K562 (cell line): Measurements from ENCODE around the gene LRIF1. TPM values are rescaled to one million over a fixed set of nuclear protein-coding genes. Genes with fewer than 3 reads are reported as not detected.

Source experiments
- CBFA2T3 ChIP-seq: fragments of 450-650 bp; IDR thresholded peaks from 2 replicates; pipeline ENCODE4 v1.6.1; 2017
- CREBBP ChIP-seq: IDR thresholded peaks from one replicate; pipeline ENCODE4 v1.6.1; 2012; ENCODE audit warnings: low read depth, mild to moderate bottlenecking, control low read depth, inconsistent platforms, low read length
- E4F1 ChIP-seq: fragments of 250-450 bp; sonication (Bioruptor Pico); IDR thresholded peaks from 2 replicates; pipeline ENCODE4 v1.5.0; 2021; ENCODE audit warnings: mild to moderate bottlenecking, borderline replicate concordance
- EP300 ChIP-seq: IDR thresholded peaks from 2 replicates; pipeline ENCODE4 v1.6.1; 2012; ENCODE audit warnings: low read length, improper control_type of control experiment
- HNRNPH1 ChIP-seq: fragments of 200-400 bp; formaldehyde crosslinking; optimal IDR thresholded peaks from 2 replicates; pipeline ENCODE3; 2017; ENCODE audit warnings: low read depth, mild to moderate bottlenecking, low read length, moderate library complexity
- KDM1A ChIP-seq, 2 experiments: fragments of 450-650 bp; IDR thresholded peaks; 2 replicates each; pipeline ENCODE4 v1.6.1; 2016; ENCODE audit warnings: mild to moderate bottlenecking in 2 of 2
- MEF2A ChIP-seq: IDR thresholded peaks from 2 replicates; pipeline ENCODE4 v1.6.1; 2011; ENCODE audit warnings: low read depth, mild to moderate bottlenecking, low read length, moderate library complexity; ENCODE audit not compliant: control insufficient read depth
- NCOR1 ChIP-seq: fragments of 450-650 bp; IDR thresholded peaks from 2 replicates; pipeline ENCODE4 v1.6.1; 2016; ENCODE audit warnings: mild to moderate bottlenecking, moderate library complexity
- PATZ1 ChIP-seq: fragments of 250-450 bp; sonication (Bioruptor Pico); IDR thresholded peaks from 2 replicates; pipeline ENCODE4 v1.5.0; 2020; ENCODE audit warnings: mild to moderate bottlenecking, borderline replicate concordance
- POU5F1 ChIP-seq: fragments of 150-350 bp; IDR thresholded peaks from 2 replicates; pipeline ENCODE4 v1.6.1; 2014; ENCODE audit warnings: borderline replicate concordance, low read length, low read depth, mild to moderate bottlenecking; ENCODE audit not compliant: partially characterized antibody
- PRPF4 ChIP-seq: fragments of 200-400 bp; formaldehyde crosslinking; IDR thresholded peaks from one replicate; pipeline ENCODE4 v1.6.1; 2017; ENCODE audit warnings: low read length, low read depth, mild to moderate bottlenecking; ENCODE audit not compliant: insufficient read depth, poor library complexity, severe bottlenecking
- RBFOX2 ChIP-seq: fragments of 200-400 bp; formaldehyde crosslinking; IDR thresholded peaks from 2 replicates; pipeline ENCODE4 v1.6.1; 2017; ENCODE audit warnings: low read depth, mild to moderate bottlenecking, low read length, moderate library complexity
- RUNX1 ChIP-seq: sonication (generic); IDR thresholded peaks from 2 replicates; pipeline ENCODE4 v1.6.1; 2016; ENCODE audit warnings: antibody characterized with exemption, low read depth
- SMARCA5 ChIP-seq: fragments of 450-650 bp; IDR thresholded peaks from 2 replicates; pipeline ENCODE4 v1.6.1; 2016
- SMC3 ChIP-seq: conservative IDR thresholded peaks from 2 replicates; pipeline ENCODE4 v1.6.1; 2011; ENCODE audit warnings: low read depth, low read length, improper control_type of control experiment; ENCODE audit not compliant: insufficient read depth
- SRSF1 ChIP-seq: fragments of 200-400 bp; formaldehyde crosslinking; IDR thresholded peaks from 2 replicates; pipeline ENCODE4 v1.6.1; 2017; ENCODE audit warnings: mild to moderate bottlenecking, low read depth, low read length, moderate library complexity
- U2AF2 ChIP-seq: fragments of 200-400 bp; formaldehyde crosslinking; optimal IDR thresholded peaks from 2 replicates; pipeline ENCODE3; 2017; ENCODE audit warnings: low read depth, mild to moderate bottlenecking, low read length
- WHSC1 ChIP-seq: IDR thresholded peaks from one replicate; pipeline ENCODE4 v1.6.1; 2012; ENCODE audit warnings: low read length, control low read depth, inconsistent platforms
- ZC3H8 ChIP-seq: fragments of 450-650 bp; IDR thresholded peaks from 2 replicates; pipeline ENCODE4 v1.6.1; 2017
- ZNF644 ChIP-seq: fragments of 200-800 bp; sonication (Bioruptor generic); IDR thresholded peaks from 2 replicates; pipeline ENCODE4 v1.6.1; 2016; ENCODE audit warnings: low read depth, missing genetic modification characterization, missing compliant biosample characterization
- polyA plus RNA-seq, 8 experiments: library from polyadenylated mRNA; depleted of rRNA in 4 of 8; stranded (reverse) in 5 of 8; unstranded in 3 of 8; fragments of >200 nt; fragmentation: Nextera tagmentation in 2 of 8; fragmentation: Illumina TruSeq in 1 of 8; extraction: Ambion mirVana in 2 of 8; extraction: Trizol in 1 of 8; gene quantifications; 2 replicates each; pipeline versions ENCODE4 v1.2.1 to v1.2.3, GENCODE V29; 2011 to 2014; ENCODE audit warnings: inconsistent platforms in 1 of 8, missing spikeins in 1 of 8
- total RNA-seq, 7 experiments: library from RNA; depleted of rRNA in 6 of 7; stranded (reverse); fragments of >200 nt in 6 of 7; fragmentation: Illumina TruSeq in 2 of 7; extraction: Trizol in 2 of 7; gene quantifications; 2 replicates each; pipeline versions ENCODE4 v1.2.1 to v1.2.3, GENCODE V29; 2011 to 2021; ENCODE audit warnings: low replicate concordance in 1 of 7
- TF ChIP-seq, protein P1 (sequence below): sonication (generic); formaldehyde crosslinking; IDR thresholded peaks from 2 replicates; pipeline ENCODE4 v1.8.1; 2022; ENCODE audit warnings: missing genetic modification reagents
- TF ChIP-seq, protein P2 (sequence below): fragments of 450-650 bp; IDR thresholded peaks from one replicate; pipeline ENCODE4 v1.6.1; 2018; ENCODE audit warnings: mild to moderate bottlenecking, moderate library complexity; ENCODE audit not compliant: partially characterized antibody

LRIF1 gene
- total and polyA plus RNA-seq, 9 of the 15 experiments (the other 6 are each of a cell fraction or from before 2014, with no cell fraction given) = 35.6 to 88.8 (median 74.1) TPM

DNA sequence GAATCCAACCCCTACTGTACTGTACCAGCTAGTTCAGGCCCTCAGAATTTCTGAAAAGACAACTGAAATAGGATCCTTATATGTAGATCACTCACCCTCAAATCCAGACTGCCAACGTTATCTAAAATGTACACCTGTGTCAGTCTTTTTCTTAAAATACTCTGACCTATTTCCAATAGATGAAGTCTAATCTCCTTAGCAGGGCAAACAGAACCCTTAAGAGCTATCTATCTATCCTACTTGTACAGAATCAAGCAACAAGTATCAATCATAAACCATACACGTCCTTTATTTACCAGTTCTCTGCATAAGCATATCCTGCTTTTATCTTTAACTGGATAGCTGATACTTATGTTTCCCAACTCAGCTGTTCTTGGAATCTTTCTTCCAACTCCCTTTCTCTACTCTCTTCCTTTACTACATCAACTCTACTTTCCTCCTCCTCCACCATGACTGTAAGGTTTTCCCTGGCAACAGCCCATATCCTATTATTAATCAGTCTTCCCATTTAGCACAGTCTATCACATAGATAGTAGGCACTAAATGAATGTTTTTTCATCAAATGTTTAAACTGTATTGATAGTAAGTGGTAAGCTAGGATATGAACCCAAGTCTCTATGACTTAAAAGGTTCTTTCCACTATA is 2.8 kb downstream of the LRIF1 start (continued):
- peak; percentile 90 for TF ChIP-seq CBFA2T3
- no peak for TF ChIP-seq SMARCA5
- TF ChIP-seq WHSC1 = no peak
- peak; percentile 48; the same call in 1 of the 2 replicates for TF ChIP-seq EP300
- TF ChIP-seq CREBBP = no peak
- no peak for TF ChIP-seq HNRNPH1
- peak; percentile 50 to 52; a peak in 2 of 4 replicates for TF ChIP-seq KDM1A (IDR thresholded peaks at IDR 0.05)
- no peak for TF ChIP-seq E4F1 (CRISPR knock-in tag)
- TF ChIP-seq, protein P1, sequence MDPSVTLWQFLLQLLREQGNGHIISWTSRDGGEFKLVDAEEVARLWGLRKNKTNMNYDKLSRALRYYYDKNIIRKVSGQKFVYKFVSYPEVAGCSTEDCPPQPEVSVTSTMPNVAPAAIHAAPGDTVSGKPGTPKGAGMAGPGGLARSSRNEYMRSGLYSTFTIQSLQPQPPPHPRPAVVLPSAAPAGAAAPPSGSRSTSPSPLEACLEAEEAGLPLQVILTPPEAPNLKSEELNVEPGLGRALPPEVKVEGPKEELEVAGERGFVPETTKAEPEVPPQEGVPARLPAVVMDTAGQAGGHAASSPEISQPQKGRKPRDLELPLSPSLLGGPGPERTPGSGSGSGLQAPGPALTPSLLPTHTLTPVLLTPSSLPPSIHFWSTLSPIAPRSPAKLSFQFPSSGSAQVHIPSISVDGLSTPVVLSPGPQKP (CRISPR knock-in tag) = no peak
- TF ChIP-seq U2AF2 = no peak
- no peak for TF ChIP-seq PRPF4
- peak; percentile 68 for TF ChIP-seq NCOR1
- TF ChIP-seq, protein P2, sequence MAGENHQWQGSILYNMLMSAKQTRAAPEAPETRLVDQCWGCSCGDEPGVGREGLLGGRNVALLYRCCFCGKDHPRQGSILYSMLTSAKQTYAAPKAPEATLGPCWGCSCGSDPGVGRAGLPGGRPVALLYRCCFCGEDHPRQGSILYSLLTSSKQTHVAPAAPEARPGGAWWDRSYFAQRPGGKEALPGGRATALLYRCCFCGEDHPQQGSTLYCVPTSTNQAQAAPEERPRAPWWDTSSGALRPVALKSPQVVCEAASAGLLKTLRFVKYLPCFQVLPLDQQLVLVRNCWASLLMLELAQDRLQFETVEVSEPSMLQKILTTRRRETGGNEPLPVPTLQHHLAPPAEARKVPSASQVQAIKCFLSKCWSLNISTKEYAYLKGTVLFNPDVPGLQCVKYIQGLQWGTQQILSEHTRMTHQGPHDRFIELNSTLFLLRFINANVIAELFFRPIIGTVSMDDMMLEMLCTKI = no peak
- no peak for TF ChIP-seq POU5F1
- TF ChIP-seq ZNF644 = no peak
- no peak for TF ChIP-seq SMC3
- TF ChIP-seq PATZ1 (CRISPR knock-in tag) = no peak
- no peak for TF ChIP-seq SRSF1
- TF ChIP-seq ZC3H8 = no peak
- TF ChIP-seq RUNX1 = no peak
- TF ChIP-seq RBFOX2 = no peak
- peak; percentile 31; the same call in 1 of the 2 replicates for TF ChIP-seq MEF2A
